ENCODE results near the gene AQP9.

DNA sequence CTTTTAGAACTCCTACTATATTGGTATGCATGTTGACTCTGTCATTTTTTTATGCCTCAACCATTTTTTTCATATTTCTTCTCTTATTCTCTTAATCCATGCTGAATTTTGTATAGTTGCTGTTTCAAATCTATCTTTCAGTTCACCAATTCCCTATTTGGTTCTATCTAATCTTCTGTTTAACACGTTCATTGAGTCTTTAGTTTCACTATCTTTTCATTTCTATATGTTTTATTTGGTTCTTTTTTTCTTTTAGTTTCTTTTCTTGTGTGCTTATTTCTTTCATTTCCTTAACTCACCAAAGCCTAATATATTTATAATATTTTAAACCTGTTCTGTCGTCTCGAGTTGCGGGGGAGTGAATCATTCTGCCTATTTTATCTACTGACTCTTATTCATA, 8.0 kb downstream of the AQP9 start:
- TF ChIP-seq, protein P1, sequence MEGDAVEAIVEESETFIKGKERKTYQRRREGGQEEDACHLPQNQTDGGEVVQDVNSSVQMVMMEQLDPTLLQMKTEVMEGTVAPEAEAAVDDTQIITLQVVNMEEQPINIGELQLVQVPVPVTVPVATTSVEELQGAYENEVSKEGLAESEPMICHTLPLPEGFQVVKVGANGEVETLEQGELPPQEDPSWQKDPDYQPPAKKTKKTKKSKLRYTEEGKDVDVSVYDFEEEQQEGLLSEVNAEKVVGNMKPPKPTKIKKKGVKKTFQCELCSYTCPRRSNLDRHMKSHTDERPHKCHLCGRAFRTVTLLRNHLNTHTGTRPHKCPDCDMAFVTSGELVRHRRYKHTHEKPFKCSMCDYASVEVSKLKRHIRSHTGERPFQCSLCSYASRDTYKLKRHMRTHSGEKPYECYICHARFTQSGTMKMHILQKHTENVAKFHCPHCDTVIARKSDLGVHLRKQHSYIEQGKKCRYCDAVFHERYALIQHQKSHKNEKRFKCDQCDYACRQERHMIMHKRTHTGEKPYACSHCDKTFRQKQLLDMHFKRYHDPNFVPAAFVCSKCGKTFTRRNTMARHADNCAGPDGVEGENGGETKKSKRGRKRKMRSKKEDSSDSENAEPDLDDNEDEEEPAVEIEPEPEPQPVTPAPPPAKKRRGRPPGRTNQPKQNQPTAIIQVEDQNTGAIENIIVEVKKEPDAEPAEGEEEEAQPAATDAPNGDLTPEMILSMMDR (IDR thresholded peaks at IDR 0.05; ENCODE audit: low read length): no peak
- no peak for TF ChIP-seq EZH2 (IDR thresholded peaks at IDR 0.05; ENCODE audit: borderline replicate concordance, low read length)

All from OCI-LY1 (cell line).